PC-9 (cell line): ENCODE data around the gene XCR1. TPM values are rescaled to one million over a fixed set of nuclear protein-coding genes. Genes with fewer than 3 reads are reported as not detected.
A peak's percentile ranks its signal among the peaks of the same experiment; 100 is the strongest.
"Not testable (repeated sequence)": the region's sequence is repeated elsewhere in the genome, so short reads cannot be mapped to it uniquely, and the experiment has no call there.

Experiments used
- BruUV-seq: library from RNA; stranded (reverse); fragments of 400-500 nt; replicated peaks from 2 replicates; lab custom pipeline; 2021; lab: Mats Ljungman, UMichigan
- CTCF ChIA-PET: fragments of 300-600 bp; sonication (Branson Sonifier 250); formaldehyde crosslinking; loops from one replicate; lab custom pipeline; 2022; ENCODE audit warnings: antibody characterized with exemption; lab: Charles Lee
- POLR2A ChIA-PET: fragments of 300-600 bp; sonication (Branson Sonifier 250); formaldehyde crosslinking; loops from one replicate; lab custom pipeline; 2022; ENCODE audit warnings: antibody characterized with exemption; ENCODE audit not compliant: unreplicated experiment; lab: Charles Lee
- DNase-seq, 2 experiments: peaks; one replicate each; pipeline versions ENCODE4 v3.0.0 to v3.0.0-alpha.2; 2015 to 2022; ENCODE audit warnings: mixed read lengths in 1 of 2
- H2AFZ ChIP-seq: fragments of 200-600 bp; sonication (generic); 2 replicates; pipeline ENCODE4 v1.8.1; 2017; ENCODE audit warnings: antibody characterized with exemption
- H3F3A ChIP-seq: fragments of 200-600 bp; sonication (generic); 2 replicates; pipeline ENCODE4 v1.8.1; 2017; ENCODE audit warnings: antibody characterized with exemption, mild to moderate bottlenecking, low read depth; ENCODE audit not compliant: insufficient read depth
- H3K27ac ChIP-seq: fragments of 200-600 bp; sonication (generic); 2 replicates; pipeline ENCODE4 v1.6.1; 2016; ENCODE audit warnings: mixed run types
- H3K27me3 ChIP-seq: fragments of 200-600 bp; sonication (generic); 2 replicates; pipeline ENCODE4 v1.6.1; 2016; ENCODE audit warnings: low read depth, mixed run types; ENCODE audit not compliant: insufficient read depth
- H3K36me3 ChIP-seq: fragments of 200-600 bp; sonication (generic); 2 replicates; pipeline ENCODE4 v1.6.1; 2016; ENCODE audit warnings: low read depth, mixed run types
- H3K4me1 ChIP-seq: fragments of 200-600 bp; sonication (generic); replicated peaks from 2 replicates; pipeline ENCODE4 v1.6.1; 2016; ENCODE audit warnings: mixed run types; ENCODE audit not compliant: insufficient read depth
- H3K4me2 ChIP-seq: fragments of 200-600 bp; sonication (generic); 2 replicates; pipeline ENCODE4 v1.6.1; 2017; ENCODE audit warnings: mixed run types
- H3K4me3 ChIP-seq: fragments of 200-600 bp; sonication (generic); 2 replicates; pipeline ENCODE4 v1.6.1; 2016; ENCODE audit warnings: mixed run types
- H3K79me2 ChIP-seq: fragments of 200-600 bp; sonication (generic); 2 replicates; pipeline ENCODE4 v1.6.1; 2017; ENCODE audit warnings: low read depth, mixed run types
- H3K9me2 ChIP-seq: fragments of 200-600 bp; sonication (generic); 2 replicates; pipeline ENCODE4 v1.8.1; 2017; ENCODE audit warnings: mild to moderate bottlenecking; ENCODE audit not compliant: insufficient read depth
- H3K9me3 ChIP-seq: fragments of 200-600 bp; sonication (generic); 2 replicates; pipeline ENCODE4 v1.8.1; 2016; ENCODE audit warnings: low read depth; ENCODE audit not compliant: insufficient read depth
- H4K20me1 ChIP-seq: fragments of 200-600 bp; sonication (generic); 2 replicates; pipeline ENCODE4 v1.8.1; 2017; ENCODE audit not compliant: insufficient read depth
- CTCF ChIP-seq: fragments of 200-600 bp; sonication (generic); conservative IDR thresholded peaks from 2 replicates; pipeline ENCODE4 v1.6.1; 2017; ENCODE audit warnings: mixed run types, antibody characterized with exemption, mild to moderate bottlenecking, moderate library complexity
- EZH2 ChIP-seq: fragments of 200-600 bp; sonication (generic); IDR thresholded peaks from 2 replicates; pipeline ENCODE4 v1.8.0; 2017; ENCODE audit warnings: antibody characterized with exemption, low read depth
- intact Hi-C: fragments of 100-400 bp; cut with micrococcal nuclease; formaldehyde crosslinking; loops from one replicate; pipeline ENCODE4 v1.10.0; 2022; ENCODE audit not compliant: unreplicated experiment
- total RNA-seq: library from RNA; stranded (reverse); gene quantifications from 2 replicates; pipeline ENCODE4 v1.2.3, GENCODE V29; 2021

Gene XCR1
- total RNA-seq, 1 experiment from 2014 or later: 0.13 TPM

- DNase-seq: no peak
- no TSS peak for BruUV-seq
- intact Hi-C loops: no loop called here
- ChIA-PET POLR2A (no interaction called here), CTCF (no interaction called here)
- H3K79me2 ChIP-seq: no peaks in the 10 kb centered on the region
- no peak overlapping the region for H3K27ac ChIP-seq
- no peaks in the 10 kb centered on the region for H4K20me1 ChIP-seq
- H3K4me3 ChIP-seq: no peak overlapping the region
- H3K36me3 ChIP-seq: no peaks in the 10 kb centered on the region
- no peaks in the 10 kb centered on the region for H3K9me3 ChIP-seq
- no peak for TF ChIP-seq CTCF
- no peak for TF ChIP-seq EZH2
- H3K4me2 ChIP-seq: no peak overlapping the region
- H2AFZ ChIP-seq: no peak overlapping the region
- no peaks in the 10 kb centered on the region for H3K4me1 ChIP-seq
- H3K9me2 ChIP-seq: no peaks in the 10 kb centered on the region
- H3K27me3 ChIP-seq: no peaks in the 10 kb centered on the region
- no peaks in the 10 kb centered on the region for H3F3A ChIP-seq
These were observed 25.2 kb upstream of the XCR1 start for GRCh38 chr3:46052531-46052930.

- no peak for DNase-seq
- no peaks in the 10 kb centered on the region for H3K27me3 ChIP-seq
- H3K4me1 ChIP-seq: peaks cover 20% of the 10 kb centered on the region
- H3F3A ChIP-seq: no peaks in the 10 kb centered on the region
- intact Hi-C loops: no loop called here
- H3K79me2 ChIP-seq: no peaks in the 10 kb centered on the region
- H3K4me3 ChIP-seq: no peak overlapping the region
- TF ChIP-seq EZH2 (no peak), CTCF (no peak)
- CTCF ChIA-PET: interaction anchor here (0.7 kb wide), 1 partner anchor 16 kb away, joined by 4 read pairs; no protein-coding TSS in a partner anchor
- no peaks in the 10 kb centered on the region for H3K36me3 ChIP-seq
- H3K9me3 ChIP-seq: no peaks in the 10 kb centered on the region
- H3K27ac ChIP-seq: no peak overlapping the region
- no TSS peak for BruUV-seq
- no peaks in the 10 kb centered on the region for H3K9me2 ChIP-seq
- no peak overlapping the region for H3K4me2 ChIP-seq
- POLR2A ChIA-PET: no interaction called here
- H4K20me1 ChIP-seq: no peaks in the 10 kb centered on the region
- H2AFZ ChIP-seq: no peak overlapping the region
These were observed 21.8 kb upstream of the XCR1 start for GRCh38 chr3:46049093-46049492.

GRCh38 chr3:46046231-46046630 is 18.9 kb upstream of the XCR1 start:
- H2AFZ ChIP-seq, H3K4me3 ChIP-seq, intact Hi-C loops, H3K9me3 ChIP-seq, H4K20me1 ChIP-seq, BruUV-seq, H3K36me3 ChIP-seq, H3K9me2 ChIP-seq, POLR2A ChIA-PET, H3F3A ChIP-seq, H3K27me3 ChIP-seq, H3K4me2 ChIP-seq, H3K79me2 ChIP-seq, CTCF ChIA-PET, H3K27ac ChIP-seq: not testable (repeated sequence)
- DNase-seq: peak; percentile 56 to 76
- H3K4me1 ChIP-seq: peaks cover 20% of the 10 kb centered on the region

- Histone ChIP-seq H3K4me2 (no peak overlapping the region), H3K9me3 (no peaks in the 10 kb centered on the region), H3K9me2 (no peaks in the 10 kb centered on the region), H3K4me1 (no peaks in the 10 kb centered on the region), H3K36me3 (no peaks in the 10 kb centered on the region), H2AFZ (no peak overlapping the region), H3K4me3 (no peak overlapping the region), H3K27ac (no peak overlapping the region), H3K79me2 (no peaks in the 10 kb centered on the region), H3K27me3 (no peaks in the 10 kb centered on the region), H4K20me1 (no peaks in the 10 kb centered on the region), H3F3A (no peaks in the 10 kb centered on the region)
- CTCF ChIA-PET: no interaction called here
- no peak for DNase-seq
- intact Hi-C loops: no loop called here
- BruUV-seq: no TSS peak
- TF ChIP-seq CTCF (no peak), EZH2 (no peak)
- POLR2A ChIA-PET: no interaction called here
These were observed 11.6 kb upstream of the XCR1 start for GRCh38 chr3:46038916-46039315.

- H3K9me3 ChIP-seq, H3K27ac ChIP-seq, H3K9me2 ChIP-seq, CTCF ChIA-PET, H3F3A ChIP-seq, POLR2A ChIA-PET, H3K4me2 ChIP-seq, H2AFZ ChIP-seq, H3K36me3 ChIP-seq, intact Hi-C loops, H3K79me2 ChIP-seq, H3K4me1 ChIP-seq, H4K20me1 ChIP-seq, DNase-seq, H3K27me3 ChIP-seq, BruUV-seq, H3K4me3 ChIP-seq: not testable (repeated sequence)
These were observed 10.8 kb upstream of the XCR1 start for GRCh38 chr3:46038071-46038470.
